Tibial artery (tissue), 4 donors: ENCODE measurements around the gene STK38L.

Experiments
- DNase-seq, 2 donors: peaks; one replicate each; pipeline ENCODE4 v3.0.0-alpha.2; 2019
- H3K27ac ChIP-seq, 2 donors: fragments of 200-600 bp; sonication (generic) in 1 of 2; 1 replicate in 1 of 2; 2 replicates in 1 of 2; pipeline ENCODE4 v1.5.1; 2018 to 2019; ENCODE audit warnings: mild to moderate bottlenecking in 1 of 2
- H3K27me3 ChIP-seq, 2 donors: fragments of 200-600 bp; sonication (generic) in 1 of 2; one replicate each; pipeline versions ENCODE4 v1.5.1 to v1.6.0; 2016 to 2019
- H3K36me3 ChIP-seq, 3 donors: fragments of 200-600 bp; sonication (generic) in 2 of 3; one replicate each; pipeline ENCODE4 v1.5.1; 2016 to 2019; ENCODE audit warnings: mild to moderate bottlenecking in 2 of 3
- H3K4me1 ChIP-seq, 4 donors: fragments of 200-600 bp; sonication (generic) in 2 of 4; 1 replicate in 3 of 4; 2 replicates in 1 of 4; pipeline ENCODE4 v1.5.1; 2016 to 2019
- H3K4me3 ChIP-seq, 2 donors: fragments of 200-600 bp; sonication (generic) in 1 of 2; 1 replicate in 1 of 2; 2 replicates in 1 of 2; pipeline ENCODE4 v1.5.1; 2018 to 2019; ENCODE audit warnings: mild to moderate bottlenecking in 2 of 2
- H3K9me3 ChIP-seq, 3 donors: fragments of 200-600 bp; sonication (generic) in 1 of 3; one replicate each; pipeline ENCODE4 v1.5.1; 2016 to 2019
- CTCF ChIP-seq, 2 experiments: fragments of 200-600 bp in 1 of 2; fragments of 450-650 bp in 1 of 2; IDR thresholded peaks; one replicate each; pipeline ENCODE4 v1.5.1; 2017 to 2019; ENCODE audit warnings: antibody characterized with exemption in 2 of 2, mild to moderate bottlenecking in 1 of 2, moderate library complexity in 1 of 2
- intact Hi-C: fragments of 100-400 bp; cut with DNase I; formaldehyde crosslinking; loops from one replicate; pipeline ENCODE4 v1.15.0; 2023; ENCODE audit warnings: low total_unique reads

STK38L gene

DNA sequence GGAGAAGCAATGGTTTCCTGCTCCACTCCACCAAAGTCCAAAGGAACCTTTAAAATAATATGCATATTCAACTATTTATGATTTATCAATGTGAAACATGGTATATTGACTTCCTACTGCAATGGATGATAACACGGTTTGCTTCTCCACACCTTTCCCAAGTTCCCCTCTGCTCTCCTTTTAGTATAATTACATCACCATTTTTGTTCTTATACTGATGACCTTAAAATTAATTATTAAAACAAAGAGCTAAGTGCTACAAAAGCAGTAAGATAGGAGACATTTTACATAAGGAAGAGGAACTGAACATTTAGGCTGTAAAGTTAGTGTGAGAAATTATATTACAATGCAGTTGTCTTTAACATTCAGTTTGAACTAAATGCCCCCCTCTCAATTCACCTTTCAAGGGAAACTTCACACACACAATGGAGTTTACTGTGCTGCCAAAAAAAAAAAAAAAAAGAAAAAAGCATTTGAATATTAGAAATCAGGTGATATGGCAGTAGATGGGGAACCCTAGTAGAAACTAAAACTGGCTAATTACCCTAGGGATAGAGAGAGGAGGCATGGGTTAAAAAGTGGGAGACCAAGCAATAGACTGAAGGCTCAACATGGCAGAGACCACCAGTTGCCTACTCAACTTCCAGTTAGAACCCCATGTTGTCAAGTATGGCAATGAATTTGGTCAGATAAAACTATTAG, 37.1 kb upstream of the STK38L start:
- no peaks in the 10 kb centered on the region for H3K27me3 ChIP-seq

GRCh38 chr12:27207615-27208413, 36.3 kb upstream of the STK38L start:
- Histone ChIP-seq H3K9me3 (peaks cover 0 to 5% (median 0%) of the 10 kb centered on the region in 3 donors), H3K27ac (no peak overlapping the region), H3K27me3 (no peaks in the 10 kb centered on the region), H3K36me3 (no peaks in the 10 kb centered on the region), H3K4me3 (no peak overlapping the region), H3K4me1 (no peaks in the 10 kb centered on the region)
- TF ChIP-seq CTCF (IDR thresholded peaks at IDR 0.05) = no peak
- intact Hi-C loops = loop anchor here (2.0 kb wide), 1 partner anchor 25 kb away; no protein-coding TSS in a partner anchor
- DNase-seq = no peak

More for the DNA sequence above, 37.1 kb upstream of the STK38L start:
- intact Hi-C loops = no loop called here
- no peak for DNase-seq
- Histone ChIP-seq H3K4me1 (peaks cover 0 to 7% (median under 1%) of the 10 kb centered on the region in 4 donors), H3K27ac (no peak overlapping the region), H3K36me3 (no peaks in the 10 kb centered on the region), H3K4me3 (no peak overlapping the region), H3K9me3 (peaks cover 0 to 5% (median 0%) of the 10 kb centered on the region in 3 donors)
- TF ChIP-seq CTCF (IDR thresholded peaks at IDR 0.05) = no peak

DNA sequence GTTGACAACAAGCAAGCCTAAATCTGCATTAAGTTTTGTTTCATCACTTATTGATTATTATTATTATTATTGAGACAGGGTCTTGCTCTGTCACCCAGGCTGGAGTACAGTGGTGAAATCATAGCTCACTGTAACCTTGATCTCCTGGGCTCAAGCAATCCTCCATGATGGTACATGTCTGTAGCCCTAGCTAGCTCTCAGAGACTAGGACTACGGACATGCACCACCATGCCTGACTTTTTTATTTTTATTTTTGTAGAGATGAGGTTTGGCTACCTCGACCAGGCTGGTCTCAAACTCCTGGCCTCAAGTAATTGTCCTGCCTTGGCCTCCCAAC, 35.7 kb upstream of the STK38L start:
- Histone ChIP-seq H3K27ac (no peak overlapping the region), H3K27me3 (no peaks in the 10 kb centered on the region), H3K36me3 (no peaks in the 10 kb centered on the region), H3K4me3 (no peak overlapping the region), H3K4me1 (no peaks in the 10 kb centered on the region), H3K9me3 (peaks cover 0 to 5% (median 0%) of the 10 kb centered on the region in 3 donors)
- no peak for DNase-seq
- TF ChIP-seq CTCF (IDR thresholded peaks at IDR 0.05) = no peak
- intact Hi-C loops = loop anchor here (2.0 kb wide), 1 partner anchor 24 kb away; no protein-coding TSS in a partner anchor

DNA sequence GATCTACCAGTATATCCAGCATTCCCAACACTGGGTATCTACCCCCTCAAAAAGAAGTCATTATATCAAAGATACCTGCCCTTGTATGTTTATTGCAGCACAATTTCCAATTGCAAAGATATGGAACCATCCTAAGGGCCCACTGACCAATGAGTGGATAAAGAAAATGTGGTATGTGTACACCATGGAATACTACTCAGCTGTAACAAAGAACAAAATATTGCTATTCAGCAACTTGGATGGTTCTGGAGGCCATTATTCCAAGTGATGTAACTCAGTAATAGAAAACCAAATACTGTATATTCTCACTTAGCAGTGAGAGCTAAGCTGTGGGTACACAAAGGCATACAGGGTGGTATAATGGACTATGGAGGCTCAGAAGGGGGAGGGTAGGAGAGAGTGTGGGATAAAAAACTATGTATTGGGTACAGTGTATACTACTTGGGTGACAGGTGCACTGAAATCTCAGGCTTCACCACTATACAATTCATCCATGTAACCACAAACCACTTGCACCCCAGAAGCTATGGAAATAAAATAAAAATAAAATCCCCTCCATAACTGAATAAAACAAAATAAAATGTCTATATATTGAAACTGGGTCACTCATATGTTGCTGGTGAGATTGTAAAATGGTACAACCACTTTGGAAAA, 34.7 kb upstream of the STK38L start:
- H3K9me3 ChIP-seq = peaks cover 0 to 5% (median 0%) of the 10 kb centered on the region in 3 donors
- no peaks in the 10 kb centered on the region for H3K4me1 ChIP-seq
- H3K27me3 ChIP-seq = no peaks in the 10 kb centered on the region
- H3K27ac ChIP-seq = no peak overlapping the region
- no peaks in the 10 kb centered on the region for H3K36me3 ChIP-seq
- no peak for DNase-seq
- TF ChIP-seq CTCF (IDR thresholded peaks at IDR 0.05) = no peak
- no peak overlapping the region for H3K4me3 ChIP-seq
- intact Hi-C loops = loop anchor here (2.0 kb wide), 1 partner anchor 23 kb away; no protein-coding TSS in a partner anchor

DNA sequence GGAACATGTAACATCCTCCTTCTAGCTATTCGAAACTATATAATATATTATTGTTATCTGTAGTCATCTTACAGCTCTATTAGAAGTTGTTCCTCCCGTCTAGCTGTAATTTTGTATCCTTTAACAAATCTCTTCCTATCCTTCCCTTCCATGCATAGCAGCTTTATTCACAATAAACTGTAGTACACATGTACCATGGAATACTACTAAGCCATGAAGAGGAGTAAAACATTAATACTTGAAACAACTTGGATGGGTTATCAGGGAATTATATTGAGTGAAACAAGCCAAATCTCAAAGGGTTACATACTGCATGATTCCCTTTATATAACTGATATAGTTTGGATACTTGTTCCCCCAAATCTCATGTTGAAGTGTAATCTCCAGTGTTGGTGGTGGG, 33.9 kb upstream of the STK38L start:
- Histone ChIP-seq H3K36me3 (no peaks in the 10 kb centered on the region), H3K27me3 (no peaks in the 10 kb centered on the region), H3K9me3 (peaks cover 0 to 5% (median 0%) of the 10 kb centered on the region in 3 donors), H3K4me1 (no peaks in the 10 kb centered on the region), H3K4me3 (no peak overlapping the region), H3K27ac (no peak overlapping the region)
- TF ChIP-seq CTCF (IDR thresholded peaks at IDR 0.05) = no peak
- DNase-seq = no peak
- intact Hi-C loops = no loop called here
